ENCODE results near the gene ZNF398.

GRCh38 chr7:149226840-149227494 lies 79.7 kb downstream of the ZNF398 start:
- no peak for TF ChIP-seq SUZ12 (IDR thresholded peaks at IDR 0.05; ENCODE audit: extremely low read depth, insufficient read depth, insufficient read length)
- no peak for TF ChIP-seq YY1 (IDR thresholded peaks at IDR 0.05; ENCODE audit: insufficient read depth, insufficient read length)
